H4 (cell line): ENCODE results near the gene KIF25. TPM values are rescaled to one million over a fixed set of nuclear protein-coding genes. Genes with fewer than 3 reads are reported as not detected.
"Not testable (repeated sequence)": the region's sequence is repeated elsewhere in the genome, so short reads cannot be mapped to it uniquely, and the experiment has no call there.

Experiments used
- DNase-seq: peaks from one replicate; pipeline ENCODE4 v3.0.0-alpha.2; 2015; ENCODE audit warnings: low spot score
- total RNA-seq: library from RNA; depleted of rRNA; stranded (reverse); fragments of >200 nt; shearing (Covaris generic); gene quantifications from 2 replicates; pipeline ENCODE4 v1.2.3, GENCODE V29; 2014

KIF25 gene
- total RNA-seq, 1 experiment from 2014 or later = 2.3 TPM

- DNase-seq = no peak
Measured at GRCh38 chr6:167974640-167975344, 22.7 kb upstream of the KIF25 start.

GRCh38 chr6:167975458-167975857, 22.0 kb upstream of the KIF25 start:
- no peak for DNase-seq

GRCh38 chr6:167976116-167976657, 21.3 kb upstream of the KIF25 start:
- not testable (repeated sequence) for DNase-seq

GRCh38 chr6:167976708-167977107, 20.8 kb upstream of the KIF25 start:
- no peak for DNase-seq

- no peak for DNase-seq
Measured at GRCh38 chr6:167977717-167978467, 19.6 kb upstream of the KIF25 start.

GRCh38 chr6:167978607-167979006, 18.9 kb upstream of the KIF25 start:
- no peak for DNase-seq

GRCh38 chr6:167979436-167980139, 17.9 kb upstream of the KIF25 start:
- no peak for DNase-seq

- DNase-seq = no peak
Measured at GRCh38 chr6:167980911-167981580, 16.4 kb upstream of the KIF25 start.

- no peak for DNase-seq
Measured at GRCh38 chr6:167981916-167982462, 15.5 kb upstream of the KIF25 start.

- no peak for DNase-seq
Measured at GRCh38 chr6:167984144-167984719, 13.2 kb upstream of the KIF25 start.

- DNase-seq = no peak
Measured at GRCh38 chr6:167984876-167985604, 12.4 kb upstream of the KIF25 start.

GRCh38 chr6:167985911-167986595, 11.4 kb upstream of the KIF25 start:
- DNase-seq = no peak

GRCh38 chr6:167987396-167988153, 9.9 kb upstream of the KIF25 start:
- no peak for DNase-seq

- no peak for DNase-seq
Measured at GRCh38 chr6:167988154-167988495, 9.3 kb upstream of the KIF25 start.

GRCh38 chr6:167988945-167989841, 8.3 kb upstream of the KIF25 start:
- DNase-seq = no peak

GRCh38 chr6:167990016-167990945, 7.2 kb upstream of the KIF25 start:
- no peak for DNase-seq

- no peak for DNase-seq
Measured at GRCh38 chr6:167993169-167993568, 4.3 kb upstream of the KIF25 start.
